ENCODE measurements around the gene KDM3B. TPM values are rescaled to one million over a fixed set of nuclear protein-coding genes. Genes with fewer than 3 reads are reported as not detected.

KDM3B gene
- total RNA-seq, 1 experiment from 2014 or later: 89.2 TPM

- Histone ChIP-seq H3K9ac (ENCODE audit: extremely low read depth, insufficient read length, low read length) (no peak overlapping the region), H2BK5ac (ENCODE audit: insufficient read length, low read length) (no peak overlapping the region), H3K79me2 (ENCODE audit: insufficient read depth, low read length) (no peaks in the 10 kb centered on the region), H4K91ac (ENCODE audit: insufficient read length, low read depth, low read length) (no peak overlapping the region), H3K27me3 (ENCODE audit: insufficient read depth, low read length) (no peaks in the 10 kb centered on the region), H3K9me3 (ENCODE audit: control insufficient read depth, low read depth, low read length) (no peaks in the 10 kb centered on the region), H3K27ac (ENCODE audit: insufficient read length, low read depth, low read length) (no peak overlapping the region), H2AFZ (ENCODE audit: low read length) (no peak overlapping the region), H2BK20ac (ENCODE audit: low read depth, low read length, poor library complexity, severe bottlenecking) (no peak overlapping the region), H3K4me1 (ENCODE audit: insufficient read depth, low read length) (no peaks in the 10 kb centered on the region), H3K18ac (ENCODE audit: insufficient read length, low read depth, low read length) (no peak overlapping the region), H3K4me2 (ENCODE audit: insufficient read depth, insufficient read length, low read length) (no peak overlapping the region), H3K23ac (ENCODE audit: insufficient read length, low read depth, low read length) (no peak overlapping the region), H4K5ac (ENCODE audit: insufficient read length, low read depth, low read length) (no peak overlapping the region), H4K8ac (replicated peaks; ENCODE audit: insufficient read length, low read depth, low read length) (no peak overlapping the region), H4K20me1 (ENCODE audit: control insufficient read depth, insufficient read depth, insufficient read length) (no peaks in the 10 kb centered on the region), H3K14ac (ENCODE audit: insufficient read depth, low read length) (no peak overlapping the region), H3K56ac (ENCODE audit: insufficient read length, low read depth, low read length) (no peak overlapping the region), H3K4ac (ENCODE audit: low read depth, low read length) (no peak overlapping the region), H3T11ph (ENCODE audit: low read length) (no peak overlapping the region), H3K79me1 (ENCODE audit: insufficient read depth, low read depth, low read length, poor library complexity, severe bottlenecking) (no peaks in the 10 kb centered on the region), H3K23me2 (ENCODE audit: insufficient read length, low read depth, low read length, poor library complexity, severe bottlenecking) (no peaks in the 10 kb centered on the region), H2BK120ac (ENCODE audit: low read depth, low read length, poor library complexity, severe bottlenecking) (no peak overlapping the region), H2BK15ac (ENCODE audit: low read depth, low read length) (no peak overlapping the region), H2BK12ac (ENCODE audit: insufficient read length, low read depth, low read length) (no peak overlapping the region), H2AK5ac (ENCODE audit: insufficient read length, low read length) (no peak overlapping the region)
- Mint-ChIP-seq H3K4me1 (peaks cover 9 to 10% of the 10 kb centered on the region in 2 experiments), H3K27ac (no peak overlapping the region), H3K4me3 (no peak overlapping the region), H3K9me3 (no peaks in the 10 kb centered on the region), H3K36me3 (ENCODE audit: insufficient read depth in 1 of 3, low read depth in 3 of 3) (no peaks in the 10 kb centered on the region), H3K27me3 (ENCODE audit: low read depth) (peaks cover 15% of the 10 kb centered on the region)
- no peak for TF ChIP-seq CTCF (conservative IDR thresholded peaks at IDR 0.05)
- WGBS (ENCODE audit: extremely low coverage, insufficient read length, low lambda C conversion rate): no CpG with 5 or more reads among the region's 4 CpGs
- no peak for DNase-seq
These were observed 130.2 kb downstream of the KDM3B start for GRCh38 chr5:138482638-138483037.

Other genes starting within 250 kb of the KDM3B start
- gene NME5, start 213.3 kb upstream of the KDM3B start, total RNA-seq (2021): 0.66 and 0.96 TPM in 2 replicates
- gene BRD8, start 174.1 kb upstream of the KDM3B start, total RNA-seq (2021): 67.9 and 69.1 TPM in 2 replicates
- gene KIF20A, start 173.6 kb upstream of the KDM3B start, total RNA-seq (2021): 65.2 and 67.1 TPM in 2 replicates
- 41.0 and 41.3 TPM in 2 replicates for gene CDC23, start 139.4 kb upstream of the KDM3B start, total RNA-seq (2021)
- gene GFRA3, start 78.1 kb upstream of the KDM3B start, total RNA-seq (2021): 1.6 and 1.8 TPM in 2 replicates
- gene CDC25C, start 20.9 kb upstream of the KDM3B start, total RNA-seq (2021): 19.9 and 22.8 TPM in 2 replicates
- gene FAM53C, start 14.4 kb upstream of the KDM3B start, total RNA-seq (2021): 59.6 and 61.9 TPM in 2 replicates
- gene REEP2, start 86.4 kb downstream of the KDM3B start, total RNA-seq (2021): 44.3 and 49.0 TPM in 2 replicates
- gene EGR1, start 112.8 kb downstream of the KDM3B start, total RNA-seq (2021): 76.6 and 83.3 TPM in 2 replicates
- gene ETF1, start 190.6 kb downstream of the KDM3B start, total RNA-seq (2021): 175 and 183 TPM in 2 replicates
- 397 and 399 TPM in 2 replicates for gene HSPA9, start 222.7 kb downstream of the KDM3B start, total RNA-seq (2021)